Hepatocyte (in vitro differentiated cells): ENCODE results near the gene ADAMTS8. TPM values are rescaled to one million over a fixed set of nuclear protein-coding genes. Genes with fewer than 3 reads are reported as not detected.
A peak's percentile ranks its signal among the peaks of the same experiment; 100 is the strongest.

Source experiments
- DNase-seq: peaks from one replicate; pipeline ENCODE4 v3.0.0-alpha.2; 2016; ENCODE audit warnings: low spot score
- H2AFZ ChIP-seq: fragments of 200-600 bp; sonication (generic); 2 replicates; pipeline ENCODE4 v1.6.0; 2016; ENCODE audit warnings: antibody characterized with exemption, mild to moderate bottlenecking
- H3K27ac ChIP-seq: fragments of 200-600 bp; sonication (generic); 2 replicates; pipeline ENCODE4 v1.5.1; 2016; ENCODE audit warnings: mild to moderate bottlenecking
- H3K27me3 ChIP-seq: fragments of 200-600 bp; sonication (generic); 2 replicates; pipeline ENCODE4 v1.6.1; 2016
- H3K36me3 ChIP-seq: fragments of 200-600 bp; sonication (generic); replicated peaks from 2 replicates; pipeline ENCODE4 v1.5.1; 2016; ENCODE audit warnings: low read depth; ENCODE audit not compliant: insufficient read depth
- H3K4me1 ChIP-seq: fragments of 200-600 bp; sonication (generic); 2 replicates; pipeline ENCODE4 v1.5.1; 2016; ENCODE audit warnings: mild to moderate bottlenecking, moderate library complexity; ENCODE audit not compliant: insufficient read depth
- H3K4me2 ChIP-seq: fragments of 200-600 bp; sonication (generic); 2 replicates; pipeline ENCODE4 v1.6.0; 2016
- H3K4me3 ChIP-seq: fragments of 200-600 bp; sonication (generic); 2 replicates; pipeline ENCODE4 v1.5.1; 2016; ENCODE audit warnings: mild to moderate bottlenecking
- H3K79me2 ChIP-seq: fragments of 200-600 bp; sonication (generic); 2 replicates; pipeline ENCODE4 v1.6.0; 2017; ENCODE audit warnings: mild to moderate bottlenecking
- H3K9me2 ChIP-seq: fragments of 200-600 bp; sonication (generic); replicated peaks from 2 replicates; pipeline ENCODE4 v1.6.0; 2017; ENCODE audit warnings: mild to moderate bottlenecking; ENCODE audit not compliant: insufficient read depth
- H3K9me3 ChIP-seq: fragments of 200-600 bp; sonication (generic); 2 replicates; pipeline ENCODE4 v1.5.1; 2016; ENCODE audit warnings: low read depth, mild to moderate bottlenecking
- H4K20me1 ChIP-seq: fragments of 200-600 bp; sonication (generic); 2 replicates; pipeline ENCODE4 v1.6.0; 2016; ENCODE audit warnings: mild to moderate bottlenecking; ENCODE audit not compliant: insufficient read depth, poor library complexity, severe bottlenecking
- EZH2 ChIP-seq: fragments of 200-600 bp; sonication (generic); IDR thresholded peaks from 2 replicates; pipeline ENCODE4 v1.6.1; 2016; ENCODE audit warnings: antibody characterized with exemption, mild to moderate bottlenecking, borderline replicate concordance
- EZH2phosphoT487 ChIP-seq: fragments of 200-600 bp; sonication (generic); IDR thresholded peaks from one replicate; pipeline ENCODE4 v1.6.1; 2018; ENCODE audit warnings: antibody characterized with exemption, mild to moderate bottlenecking, low read depth, moderate library complexity; ENCODE audit not compliant: unreplicated experiment, severe bottlenecking
- WGBS: methylation state at CpG from one replicate; pipeline ENCODE4 v1.1.6; 2016; ENCODE audit warnings: low lambda C conversion rate; ENCODE audit errors: missing lambda C conversion rate; 5-methylcytosine and 5-hydroxymethylcytosine counted together
- polyA plus RNA-seq: library from polyadenylated mRNA; unstranded; fragments of >200 nt; fragmentation: Nextera tagmentation; extraction: Ambion mirVana; gene quantifications from 2 replicates; pipeline ENCODE4 v1.2.1, GENCODE V29; 2016
- total RNA-seq: library from RNA; depleted of rRNA; stranded (reverse); fragments of >200 nt; gene quantifications from 2 replicates; pipeline ENCODE4 v1.2.3, GENCODE V29; 2014
- TF ChIP-seq, protein P1 (sequence below): fragments of 200-600 bp; sonication (generic); IDR thresholded peaks from 2 replicates; pipeline ENCODE4 v1.5.1; 2016; ENCODE audit warnings: antibody characterized with exemption, mild to moderate bottlenecking; ENCODE audit not compliant: poor library complexity

Gene ADAMTS8
- total and polyA plus RNA-seq, 2 experiments from 2014 or later, result 1.7 to 2.3 TPM

DNA sequence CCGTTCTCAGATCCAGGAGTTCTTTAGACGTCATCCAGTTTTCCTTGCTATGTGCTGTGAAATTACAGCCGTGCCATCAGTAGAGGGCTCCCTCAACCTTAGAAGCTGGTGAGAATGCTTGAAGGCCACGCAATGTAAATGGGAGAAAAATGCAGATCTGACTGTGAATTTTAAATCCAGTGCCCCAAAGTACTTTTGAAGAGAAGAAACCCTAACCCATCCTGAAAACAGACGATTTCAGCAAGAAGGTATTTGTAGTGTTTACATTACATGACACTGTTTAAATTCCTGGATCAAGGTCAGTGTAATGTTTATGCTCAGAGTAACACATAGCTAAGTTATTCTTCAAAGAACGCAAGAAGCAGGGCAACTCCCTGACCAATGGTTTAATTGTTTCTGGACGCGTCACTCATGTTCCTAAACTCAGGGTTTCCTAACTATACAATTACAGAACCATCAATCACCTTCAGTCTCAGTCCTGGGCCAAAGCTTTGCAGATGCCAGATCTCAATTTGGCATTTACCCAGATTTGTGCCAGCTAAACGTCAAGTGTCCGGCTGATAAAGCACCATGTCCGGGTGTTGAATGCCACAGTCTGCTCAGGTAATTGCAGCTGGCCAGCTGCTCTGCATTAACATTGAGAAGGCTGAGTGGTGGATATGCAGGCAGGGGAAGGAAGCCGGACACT, 38.2 kb downstream of the ADAMTS8 start:
- no peak overlapping the region for H2AFZ ChIP-seq
- TF ChIP-seq, protein P1, sequence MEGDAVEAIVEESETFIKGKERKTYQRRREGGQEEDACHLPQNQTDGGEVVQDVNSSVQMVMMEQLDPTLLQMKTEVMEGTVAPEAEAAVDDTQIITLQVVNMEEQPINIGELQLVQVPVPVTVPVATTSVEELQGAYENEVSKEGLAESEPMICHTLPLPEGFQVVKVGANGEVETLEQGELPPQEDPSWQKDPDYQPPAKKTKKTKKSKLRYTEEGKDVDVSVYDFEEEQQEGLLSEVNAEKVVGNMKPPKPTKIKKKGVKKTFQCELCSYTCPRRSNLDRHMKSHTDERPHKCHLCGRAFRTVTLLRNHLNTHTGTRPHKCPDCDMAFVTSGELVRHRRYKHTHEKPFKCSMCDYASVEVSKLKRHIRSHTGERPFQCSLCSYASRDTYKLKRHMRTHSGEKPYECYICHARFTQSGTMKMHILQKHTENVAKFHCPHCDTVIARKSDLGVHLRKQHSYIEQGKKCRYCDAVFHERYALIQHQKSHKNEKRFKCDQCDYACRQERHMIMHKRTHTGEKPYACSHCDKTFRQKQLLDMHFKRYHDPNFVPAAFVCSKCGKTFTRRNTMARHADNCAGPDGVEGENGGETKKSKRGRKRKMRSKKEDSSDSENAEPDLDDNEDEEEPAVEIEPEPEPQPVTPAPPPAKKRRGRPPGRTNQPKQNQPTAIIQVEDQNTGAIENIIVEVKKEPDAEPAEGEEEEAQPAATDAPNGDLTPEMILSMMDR, result peak; percentile 60
- TF ChIP-seq EZH2, result no peak
- H3K9me3 ChIP-seq, result no peaks in the 10 kb centered on the region
- no peak overlapping the region for H3K4me2 ChIP-seq
- H3K27me3 ChIP-seq, result peaks cover 6% of the 10 kb centered on the region
- H3K36me3 ChIP-seq, result no peaks in the 10 kb centered on the region
- peak; percentile 69 for DNase-seq
- H3K4me3 ChIP-seq, result no peak overlapping the region
- 29% methylated on average over 12 of the region's 12 CpGs for WGBS
- no peaks in the 10 kb centered on the region for H4K20me1 ChIP-seq
- no peaks in the 10 kb centered on the region for H3K79me2 ChIP-seq
- H3K9me2 ChIP-seq, result no peaks in the 10 kb centered on the region
- peaks cover 8% of the 10 kb centered on the region for H3K4me1 ChIP-seq
- H3K27ac ChIP-seq, result no peak overlapping the region

DNA sequence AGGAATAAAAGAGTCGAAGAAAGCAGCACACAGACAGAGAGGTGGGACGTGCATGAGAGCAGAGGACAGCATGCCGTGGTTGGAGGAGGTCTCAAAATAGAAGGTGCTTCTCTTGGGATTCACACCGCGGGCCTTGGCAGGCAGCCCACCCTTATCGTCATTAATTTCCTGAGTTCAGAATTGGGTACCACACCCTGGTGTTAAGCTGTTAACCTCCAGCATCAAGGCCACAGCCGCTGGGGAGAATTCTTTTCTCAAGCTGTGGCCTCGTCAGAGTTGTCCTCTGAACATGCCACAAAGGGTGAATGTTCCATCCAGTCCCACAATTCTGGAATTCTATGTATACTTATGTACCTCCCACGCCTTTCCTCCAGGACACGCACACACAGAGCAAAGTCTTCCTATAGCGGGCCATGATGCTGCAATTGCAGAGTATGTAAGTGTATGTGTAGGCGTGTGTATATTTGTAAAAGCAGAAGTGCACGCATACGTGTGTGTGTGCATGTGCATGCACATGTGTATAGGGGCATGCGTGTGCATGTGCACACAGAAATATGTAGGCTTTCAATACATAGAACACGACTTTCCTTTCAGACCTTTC, 39.0 kb downstream of the ADAMTS8 start:
- peaks cover 8% of the 10 kb centered on the region for H3K4me1 ChIP-seq
- no peak overlapping the region for H3K4me2 ChIP-seq
- H3K27ac ChIP-seq, result no peak overlapping the region
- TF ChIP-seq EZH2phosphoT487 (no peak), EZH2 (no peak)
- TF ChIP-seq, protein P1, result no peak
- DNase-seq, result no peak
- no peak overlapping the region for H2AFZ ChIP-seq
- 89% methylated on average over 16 of the region's 16 CpGs for WGBS
- no peak overlapping the region for H3K4me3 ChIP-seq
- no peaks in the 10 kb centered on the region for H4K20me1 ChIP-seq
- H3K79me2 ChIP-seq, result no peaks in the 10 kb centered on the region
- no peaks in the 10 kb centered on the region for H3K9me2 ChIP-seq
- peaks cover 6% of the 10 kb centered on the region for H3K27me3 ChIP-seq
- no peaks in the 10 kb centered on the region for H3K36me3 ChIP-seq
- no peaks in the 10 kb centered on the region for H3K9me3 ChIP-seq

DNA sequence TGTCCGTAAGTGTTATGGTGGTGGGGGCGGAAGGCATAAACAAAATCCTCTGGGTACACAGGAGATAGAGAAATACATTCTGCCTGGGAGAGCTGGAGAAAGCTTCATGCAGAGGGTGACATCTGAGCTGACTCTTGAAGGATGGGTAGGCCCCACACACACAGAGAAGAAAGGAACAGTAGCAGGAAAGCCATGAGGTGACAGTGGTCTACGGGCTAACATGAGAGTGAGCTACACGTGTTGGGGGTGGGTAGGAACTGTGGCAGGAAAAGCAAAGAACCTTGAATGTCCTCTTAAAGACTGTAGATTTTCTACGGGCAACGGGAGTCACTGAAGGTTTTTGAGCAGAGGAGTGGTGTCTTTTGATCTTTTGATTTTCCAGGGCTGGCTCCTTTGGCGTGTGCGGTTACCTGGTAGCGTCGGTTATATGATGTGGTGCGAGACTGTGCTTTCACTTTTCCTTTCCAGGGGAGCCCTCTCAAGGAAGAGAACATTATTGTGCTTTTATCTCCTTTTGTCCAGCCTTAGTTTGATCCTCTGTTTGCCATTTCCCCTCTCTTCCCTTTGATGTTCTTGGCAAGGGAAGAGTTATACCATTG, 39.7 kb downstream of the ADAMTS8 start:
- H3K36me3 ChIP-seq, result no peaks in the 10 kb centered on the region
- peaks cover 11% of the 10 kb centered on the region for H3K4me1 ChIP-seq
- no peak overlapping the region for H3K4me2 ChIP-seq
- no peaks in the 10 kb centered on the region for H3K9me3 ChIP-seq
- no peaks in the 10 kb centered on the region for H4K20me1 ChIP-seq
- no peak overlapping the region for H3K27ac ChIP-seq
- H2AFZ ChIP-seq, result no peak overlapping the region
- no peak overlapping the region for H3K4me3 ChIP-seq
- no peaks in the 10 kb centered on the region for H3K9me2 ChIP-seq
- H3K79me2 ChIP-seq, result no peaks in the 10 kb centered on the region
- TF ChIP-seq EZH2phosphoT487 (no peak), EZH2 (no peak)
- TF ChIP-seq, protein P1, result no peak
- 92% methylated on average over 11 of the region's 11 CpGs for WGBS
- peaks cover 6% of the 10 kb centered on the region for H3K27me3 ChIP-seq
- DNase-seq, result no peak
